NCI-H524 (cell line): ENCODE data around the gene PIGK.

Experiments used
- DNase-seq, 2 experiments: peaks; one replicate each; lab custom pipeline; 2025; lab: John Stamatoyannopoulos, UW

PIGK gene

GRCh38 chr1:77039111-77039510 lies 180.1 kb downstream of the PIGK start:
- peak in 1 of 2 experiments; percentile 15 for DNase-seq
